H1 (cell line): ENCODE results near the gene HDAC9. TPM values are rescaled to one million over a fixed set of nuclear protein-coding genes. Genes with fewer than 3 reads are reported as not detected.

ENCODE experiments used
- GABPA ChIP-seq: IDR thresholded peaks from 2 replicates; pipeline ENCODE4 v1.6.1; 2011; ENCODE audit warnings: mild to moderate bottlenecking, low read length, moderate library complexity, borderline replicate concordance; ENCODE audit not compliant: insufficient read depth
- SUZ12 ChIP-seq: fragments of 200-600 bp; sonication (generic); IDR thresholded peaks from 2 replicates; pipeline ENCODE4 v1.6.1; 2012; ENCODE audit warnings: mild to moderate bottlenecking, inconsistent platforms, low read length, moderate library complexity, mixed read lengths
- ZNF274 ChIP-seq: IDR thresholded peaks from 2 replicates; pipeline ENCODE4 v1.7.0; 2012; ENCODE audit warnings: low read length, borderline replicate concordance; ENCODE audit errors: extremely low read depth
- polyA plus RNA-seq, 7 experiments: library from polyadenylated mRNA; depleted of rRNA in 3 of 7; stranded (reverse) in 5 of 7; unstranded in 2 of 7; fragments of >200 nt in 5 of 7; fragments of 200-250 nt in 2 of 7; gene quantifications; 1 replicate in 5 of 7; 2 replicates in 1 of 7; 4 replicates in 1 of 7; pipeline versions ENCODE4 v1.2.1 to v1.2.3, GENCODE V29; 2011 to 2013; ENCODE audit warnings: missing spikeins in 2 of 7, mixed read lengths in 2 of 7
- total RNA-seq: library from RNA; stranded (reverse); fragmentation: NEBNext Ultra II Directional; extraction: Animal tissue kit (Norgen Biotek cat#: 25700); gene quantifications from 2 replicates; pipeline ENCODE4 v1.2.1, GENCODE V29; 2021
- TF ChIP-seq, protein P1 (sequence below): fragments of 300-600 bp; sonication (generic); IDR thresholded peaks from 2 replicates; pipeline ENCODE4 v1.7.1; 2012; ENCODE audit warnings: low read length, moderate library complexity, mild to moderate bottlenecking, inconsistent platforms; ENCODE audit not compliant: insufficient replicate concordance

The HDAC9 gene
- total and polyA plus RNA-seq, 2 of the 8 experiments (the other 6 are each of a cell fraction or from before 2014, with no cell fraction given): 9.5 to 13.1 TPM

DNA sequence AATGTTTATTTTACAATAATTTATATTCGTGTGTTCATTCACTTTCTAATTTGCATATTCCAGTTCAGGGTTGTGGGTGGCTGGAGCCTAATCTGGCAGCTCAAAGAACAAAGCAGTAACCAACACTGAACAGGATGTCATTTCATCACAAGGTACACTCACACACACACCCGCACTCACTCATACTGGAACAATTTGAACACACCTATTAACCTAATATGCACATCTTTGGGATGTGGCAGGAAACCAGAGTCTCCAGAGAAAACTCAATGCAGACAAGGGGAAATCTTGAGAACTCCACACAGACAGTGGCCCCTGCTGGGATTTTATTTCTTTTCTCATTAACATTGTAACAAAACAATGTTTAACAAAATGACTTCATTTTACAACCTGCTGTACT, 524.5 kb downstream of the HDAC9 start (continued):
- TF ChIP-seq, protein P1, sequence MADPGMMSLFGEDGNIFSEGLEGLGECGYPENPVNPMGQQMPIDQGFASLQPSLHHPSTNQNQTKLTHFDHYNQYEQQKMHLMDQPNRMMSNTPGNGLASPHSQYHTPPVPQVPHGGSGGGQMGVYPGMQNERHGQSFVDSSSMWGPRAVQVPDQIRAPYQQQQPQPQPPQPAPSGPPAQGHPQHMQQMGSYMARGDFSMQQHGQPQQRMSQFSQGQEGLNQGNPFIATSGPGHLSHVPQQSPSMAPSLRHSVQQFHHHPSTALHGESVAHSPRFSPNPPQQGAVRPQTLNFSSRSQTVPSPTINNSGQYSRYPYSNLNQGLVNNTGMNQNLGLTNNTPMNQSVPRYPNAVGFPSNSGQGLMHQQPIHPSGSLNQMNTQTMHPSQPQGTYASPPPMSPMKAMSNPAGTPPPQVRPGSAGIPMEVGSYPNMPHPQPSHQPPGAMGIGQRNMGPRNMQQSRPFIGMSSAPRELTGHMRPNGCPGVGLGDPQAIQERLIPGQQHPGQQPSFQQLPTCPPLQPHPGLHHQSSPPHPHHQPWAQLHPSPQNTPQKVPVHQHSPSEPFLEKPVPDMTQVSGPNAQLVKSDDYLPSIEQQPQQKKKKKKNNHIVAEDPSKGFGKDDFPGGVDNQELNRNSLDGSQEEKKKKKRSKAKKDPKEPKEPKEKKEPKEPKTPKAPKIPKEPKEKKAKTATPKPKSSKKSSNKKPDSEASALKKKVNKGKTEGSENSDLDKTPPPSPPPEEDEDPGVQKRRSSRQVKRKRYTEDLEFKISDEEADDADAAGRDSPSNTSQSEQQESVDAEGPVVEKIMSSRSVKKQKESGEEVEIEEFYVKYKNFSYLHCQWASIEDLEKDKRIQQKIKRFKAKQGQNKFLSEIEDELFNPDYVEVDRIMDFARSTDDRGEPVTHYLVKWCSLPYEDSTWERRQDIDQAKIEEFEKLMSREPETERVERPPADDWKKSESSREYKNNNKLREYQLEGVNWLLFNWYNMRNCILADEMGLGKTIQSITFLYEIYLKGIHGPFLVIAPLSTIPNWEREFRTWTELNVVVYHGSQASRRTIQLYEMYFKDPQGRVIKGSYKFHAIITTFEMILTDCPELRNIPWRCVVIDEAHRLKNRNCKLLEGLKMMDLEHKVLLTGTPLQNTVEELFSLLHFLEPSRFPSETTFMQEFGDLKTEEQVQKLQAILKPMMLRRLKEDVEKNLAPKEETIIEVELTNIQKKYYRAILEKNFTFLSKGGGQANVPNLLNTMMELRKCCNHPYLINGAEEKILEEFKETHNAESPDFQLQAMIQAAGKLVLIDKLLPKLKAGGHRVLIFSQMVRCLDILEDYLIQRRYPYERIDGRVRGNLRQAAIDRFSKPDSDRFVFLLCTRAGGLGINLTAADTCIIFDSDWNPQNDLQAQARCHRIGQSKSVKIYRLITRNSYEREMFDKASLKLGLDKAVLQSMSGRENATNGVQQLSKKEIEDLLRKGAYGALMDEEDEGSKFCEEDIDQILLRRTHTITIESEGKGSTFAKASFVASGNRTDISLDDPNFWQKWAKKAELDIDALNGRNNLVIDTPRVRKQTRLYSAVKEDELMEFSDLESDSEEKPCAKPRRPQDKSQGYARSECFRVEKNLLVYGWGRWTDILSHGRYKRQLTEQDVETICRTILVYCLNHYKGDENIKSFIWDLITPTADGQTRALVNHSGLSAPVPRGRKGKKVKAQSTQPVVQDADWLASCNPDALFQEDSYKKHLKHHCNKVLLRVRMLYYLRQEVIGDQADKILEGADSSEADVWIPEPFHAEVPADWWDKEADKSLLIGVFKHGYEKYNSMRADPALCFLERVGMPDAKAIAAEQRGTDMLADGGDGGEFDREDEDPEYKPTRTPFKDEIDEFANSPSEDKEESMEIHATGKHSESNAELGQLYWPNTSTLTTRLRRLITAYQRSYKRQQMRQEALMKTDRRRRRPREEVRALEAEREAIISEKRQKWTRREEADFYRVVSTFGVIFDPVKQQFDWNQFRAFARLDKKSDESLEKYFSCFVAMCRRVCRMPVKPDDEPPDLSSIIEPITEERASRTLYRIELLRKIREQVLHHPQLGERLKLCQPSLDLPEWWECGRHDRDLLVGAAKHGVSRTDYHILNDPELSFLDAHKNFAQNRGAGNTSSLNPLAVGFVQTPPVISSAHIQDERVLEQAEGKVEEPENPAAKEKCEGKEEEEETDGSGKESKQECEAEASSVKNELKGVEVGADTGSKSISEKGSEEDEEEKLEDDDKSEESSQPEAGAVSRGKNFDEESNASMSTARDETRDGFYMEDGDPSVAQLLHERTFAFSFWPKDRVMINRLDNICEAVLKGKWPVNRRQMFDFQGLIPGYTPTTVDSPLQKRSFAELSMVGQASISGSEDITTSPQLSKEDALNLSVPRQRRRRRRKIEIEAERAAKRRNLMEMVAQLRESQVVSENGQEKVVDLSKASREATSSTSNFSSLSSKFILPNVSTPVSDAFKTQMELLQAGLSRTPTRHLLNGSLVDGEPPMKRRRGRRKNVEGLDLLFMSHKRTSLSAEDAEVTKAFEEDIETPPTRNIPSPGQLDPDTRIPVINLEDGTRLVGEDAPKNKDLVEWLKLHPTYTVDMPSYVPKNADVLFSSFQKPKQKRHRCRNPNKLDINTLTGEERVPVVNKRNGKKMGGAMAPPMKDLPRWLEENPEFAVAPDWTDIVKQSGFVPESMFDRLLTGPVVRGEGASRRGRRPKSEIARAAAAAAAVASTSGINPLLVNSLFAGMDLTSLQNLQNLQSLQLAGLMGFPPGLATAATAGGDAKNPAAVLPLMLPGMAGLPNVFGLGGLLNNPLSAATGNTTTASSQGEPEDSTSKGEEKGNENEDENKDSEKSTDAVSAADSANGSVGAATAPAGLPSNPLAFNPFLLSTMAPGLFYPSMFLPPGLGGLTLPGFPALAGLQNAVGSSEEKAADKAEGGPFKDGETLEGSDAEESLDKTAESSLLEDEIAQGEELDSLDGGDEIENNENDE: no peak
- TF ChIP-seq ZNF274 (no peak), GABPA (no peak), SUZ12 (no peak)
